ENCODE results near the gene PIP5K1C. TPM values are rescaled to one million over a fixed set of nuclear protein-coding genes. Genes with fewer than 3 reads are reported as not detected.

The PIP5K1C gene
- total RNA-seq, 1 experiment from 2014 or later: 13.3 TPM

GRCh38 chr19:3690551-3691371 is 9.5 kb downstream of the PIP5K1C start:
- POLR2A ChIA-PET: no interaction called here

GRCh38 chr19:3687774-3688706 is 12.2 kb downstream of the PIP5K1C start:
- POLR2A ChIA-PET: no interaction called here
- DNase-seq (ENCODE audit: unreplicated experiment): no peak
- no peak for TF ChIP-seq CTCF (IDR thresholded peaks at IDR 0.05; ENCODE audit: unreplicated experiment)
- intact Hi-C loops (cut with micrococcal nuclease): no loop called here
- no TSS peak for BruUV-seq (replicated peaks)
- CTCF ChIA-PET: interaction anchor here (0.5 to 0.6 kb wide), 2 partner anchors 37 to 1722 kb away, joined by 3 to 4 read pairs; no protein-coding TSS in a partner anchor
- Mint-ChIP-seq H3K27ac (ENCODE audit: low read depth, unreplicated experiment) (no peak overlapping the region), H3K27me3 (ENCODE audit: insufficient read depth, unreplicated experiment) (no peaks in the 10 kb centered on the region), H3K4me1 (ENCODE audit: insufficient read depth, unreplicated experiment) (peaks cover 6% of the 10 kb centered on the region), H3K4me3 (ENCODE audit: unreplicated experiment) (no peak overlapping the region), H3K36me3 (ENCODE audit: insufficient read depth, unreplicated experiment) (peaks cover 7% of the 10 kb centered on the region), H3K9me3 (ENCODE audit: unreplicated experiment) (no peaks in the 10 kb centered on the region)

More at GRCh38 chr19:3690551-3691371, 9.5 kb downstream of the PIP5K1C start:
- peaks cover 9% of the 10 kb centered on the region for H3K36me3 Mint-ChIP-seq (ENCODE audit: insufficient read depth, unreplicated experiment)
- no peaks in the 10 kb centered on the region for H3K27me3 Mint-ChIP-seq (ENCODE audit: insufficient read depth, unreplicated experiment)
- no peak for TF ChIP-seq CTCF (IDR thresholded peaks at IDR 0.05; ENCODE audit: unreplicated experiment)
- CTCF ChIA-PET: interaction anchor here (0.7 to 1.2 kb wide), 4 partner anchors 9 to 70 kb away, joined by 3 to 4 read pairs (median 4); no protein-coding TSS in a partner anchor
- intact Hi-C loops (cut with micrococcal nuclease): no loop called here
- no TSS peak for BruUV-seq (replicated peaks)
- no peak overlapping the region for H3K4me3 Mint-ChIP-seq (ENCODE audit: unreplicated experiment)
- DNase-seq (ENCODE audit: unreplicated experiment): no peak
- H3K4me1 Mint-ChIP-seq (ENCODE audit: insufficient read depth, unreplicated experiment): peaks cover 6% of the 10 kb centered on the region
- H3K27ac Mint-ChIP-seq (ENCODE audit: low read depth, unreplicated experiment): no peak overlapping the region
- no peaks in the 10 kb centered on the region for H3K9me3 Mint-ChIP-seq (ENCODE audit: unreplicated experiment)

- intact Hi-C loops (cut with micrococcal nuclease): no loop called here
- no peak for TF ChIP-seq CTCF (IDR thresholded peaks at IDR 0.05; ENCODE audit: unreplicated experiment)
- ChIA-PET CTCF (no interaction called here), POLR2A (no interaction called here)
- Mint-ChIP-seq H3K4me1 (ENCODE audit: insufficient read depth, unreplicated experiment) (peaks cover 6% of the 10 kb centered on the region), H3K36me3 (ENCODE audit: insufficient read depth, unreplicated experiment) (peaks cover 7% of the 10 kb centered on the region), H3K27me3 (ENCODE audit: insufficient read depth, unreplicated experiment) (no peaks in the 10 kb centered on the region), H3K27ac (ENCODE audit: low read depth, unreplicated experiment) (no peak overlapping the region), H3K4me3 (ENCODE audit: unreplicated experiment) (no peak overlapping the region), H3K9me3 (ENCODE audit: unreplicated experiment) (no peaks in the 10 kb centered on the region)
- no peak for DNase-seq (ENCODE audit: unreplicated experiment)
- no TSS peak for BruUV-seq (replicated peaks)
Measured at GRCh38 chr19:3687393-3687773, 12.9 kb downstream of the PIP5K1C start.

GRCh38 chr19:3684817-3685410 is 15.4 kb downstream of the PIP5K1C start:
- peaks cover 9% of the 10 kb centered on the region for H3K36me3 Mint-ChIP-seq (ENCODE audit: insufficient read depth, unreplicated experiment)
- intact Hi-C loops (cut with micrococcal nuclease): no loop called here
- no peak overlapping the region for H3K27ac Mint-ChIP-seq (ENCODE audit: low read depth, unreplicated experiment)
- H3K9me3 Mint-ChIP-seq (ENCODE audit: unreplicated experiment): no peaks in the 10 kb centered on the region
- no peaks in the 10 kb centered on the region for H3K27me3 Mint-ChIP-seq (ENCODE audit: insufficient read depth, unreplicated experiment)
- no peak overlapping the region for H3K4me3 Mint-ChIP-seq (ENCODE audit: unreplicated experiment)
- TF ChIP-seq CTCF (IDR thresholded peaks at IDR 0.05; ENCODE audit: unreplicated experiment): no peak
- no TSS peak for BruUV-seq (replicated peaks)
- CTCF ChIA-PET: no interaction called here
- POLR2A ChIA-PET: no interaction called here
- no peak for DNase-seq (ENCODE audit: unreplicated experiment)
- H3K4me1 Mint-ChIP-seq (ENCODE audit: insufficient read depth, unreplicated experiment): peaks cover 6% of the 10 kb centered on the region

Measured in MCF 10A (cell line).